Fibroblast of gingiva (primary cell): ENCODE measurements around the gene DPP3.
"Not testable (repeated sequence)": the region's sequence is repeated elsewhere in the genome, so short reads cannot be mapped to it uniquely, and the experiment has no call there.

ENCODE experiments used
- DNase-seq: peaks from one replicate; pipeline ENCODE4 v3.0.0-alpha.2; 2011; ENCODE audit warnings: low read depth

The DPP3 gene

DNA sequence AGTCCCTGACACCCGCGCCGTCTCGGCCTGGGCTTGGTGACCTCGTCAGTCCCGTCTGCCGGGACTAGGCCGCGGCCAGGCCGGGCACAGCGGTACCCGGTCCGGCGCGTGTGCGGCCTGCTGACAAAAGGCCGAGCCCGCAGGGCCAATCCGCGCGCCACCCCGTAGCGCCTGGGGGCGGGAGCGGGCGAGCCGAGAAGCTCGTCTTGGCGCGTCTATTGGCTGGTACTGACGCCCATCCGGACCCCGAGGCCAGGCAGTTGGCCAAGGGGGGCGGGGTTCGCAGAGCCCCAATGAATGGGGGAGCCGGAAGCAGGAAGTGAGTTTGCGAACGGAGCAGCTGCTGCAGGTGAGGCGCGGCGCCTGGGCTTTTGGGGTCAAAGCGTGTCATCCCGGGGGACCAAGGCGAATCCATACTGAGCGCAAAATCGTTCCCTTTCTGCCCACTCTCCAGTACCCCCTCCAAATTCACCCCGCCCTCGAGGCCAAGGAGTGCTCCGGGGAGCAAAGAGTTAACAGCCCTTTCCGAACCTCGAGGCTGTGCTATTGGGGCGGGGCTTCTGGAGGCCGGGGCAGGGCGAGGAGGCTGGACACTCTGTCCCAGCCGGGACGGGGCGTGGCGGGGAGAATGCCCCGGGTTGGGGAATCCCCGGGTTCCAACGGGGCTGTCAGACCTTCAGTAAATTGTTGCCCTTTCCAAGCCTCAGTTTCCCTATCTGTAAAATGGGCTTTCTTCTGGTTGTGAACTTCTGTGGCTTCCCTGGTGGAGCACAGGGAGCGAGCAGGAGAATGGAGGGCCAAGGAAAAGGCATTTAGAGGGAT is at the start of gene DPP3:
Gene DPP3 (plus strand): TSS at position 318 of the 822 bp plus-strand sequence. CDS start 1,767 bp downstream, outside the sequence.
- DNase-seq: peak; percentile 97

GRCh38 chr11:66431287-66431686 is 48.9 kb upstream of the DPP3 start:
- not testable (repeated sequence) for DNase-seq

- DNase-seq: not testable (repeated sequence)
Observed at GRCh38 chr11:66431871-66432329, 48.3 kb upstream of the DPP3 start.

- no peak for DNase-seq
Observed at GRCh38 chr11:66432597-66432996, 47.6 kb upstream of the DPP3 start.

DNA sequence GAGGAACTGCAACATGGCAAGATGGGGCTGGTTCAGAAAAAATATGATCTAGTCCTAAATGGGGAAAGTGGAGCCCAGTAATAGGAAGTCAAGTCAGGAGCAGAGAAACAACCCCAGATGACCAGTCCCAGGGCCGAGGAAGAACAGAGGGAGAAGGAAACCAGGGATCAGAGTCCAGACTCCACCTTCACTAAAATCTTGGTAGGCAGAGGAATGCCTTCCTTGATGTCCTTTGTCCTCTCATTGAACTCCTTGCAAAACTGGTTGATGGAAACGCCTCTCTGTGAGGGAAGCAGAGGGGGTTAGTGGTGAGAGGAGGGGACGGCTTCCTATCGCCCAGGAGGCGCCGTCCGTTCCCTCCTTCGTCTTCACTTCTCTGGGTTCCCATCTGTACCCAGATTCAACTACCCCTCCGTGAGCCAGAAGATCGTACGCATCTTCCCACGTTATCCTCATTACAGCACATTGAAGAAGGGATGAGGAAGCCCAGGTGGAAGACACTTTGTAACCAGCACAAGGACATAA is 42.2 kb upstream of the DPP3 start:
- no peak for DNase-seq

- DNase-seq: peak; percentile 89
Observed at GRCh38 chr11:66438504-66439466, 41.4 kb upstream of the DPP3 start, which contains the start of gene MRPL11. MRPL11 (minus strand) TSS chr11:66438848; CDS start chr11:66438754, 94 bp downstream.

GRCh38 chr11:66440101-66440939 is 39.9 kb upstream of the DPP3 start:
- not testable (repeated sequence) for DNase-seq

DNA sequence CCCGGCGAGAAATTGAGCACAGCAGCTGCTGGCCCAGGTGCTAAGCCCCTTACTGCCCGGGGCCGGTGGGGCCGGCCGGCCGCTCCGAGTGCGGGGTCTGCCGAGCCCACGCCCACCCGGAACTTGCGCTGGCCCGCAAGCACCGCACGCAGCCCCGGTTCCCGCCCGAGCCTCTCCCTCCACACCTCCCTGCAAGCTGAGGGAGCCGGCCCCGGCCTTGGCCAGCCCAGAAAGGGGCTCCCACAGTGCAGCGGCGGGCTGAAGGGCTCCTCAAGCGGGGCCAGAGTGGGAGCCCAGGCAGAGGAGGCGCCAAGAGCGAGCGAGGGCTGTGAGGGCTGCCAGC is 39.3 kb upstream of the DPP3 start:
- not testable (repeated sequence) for DNase-seq

DNA sequence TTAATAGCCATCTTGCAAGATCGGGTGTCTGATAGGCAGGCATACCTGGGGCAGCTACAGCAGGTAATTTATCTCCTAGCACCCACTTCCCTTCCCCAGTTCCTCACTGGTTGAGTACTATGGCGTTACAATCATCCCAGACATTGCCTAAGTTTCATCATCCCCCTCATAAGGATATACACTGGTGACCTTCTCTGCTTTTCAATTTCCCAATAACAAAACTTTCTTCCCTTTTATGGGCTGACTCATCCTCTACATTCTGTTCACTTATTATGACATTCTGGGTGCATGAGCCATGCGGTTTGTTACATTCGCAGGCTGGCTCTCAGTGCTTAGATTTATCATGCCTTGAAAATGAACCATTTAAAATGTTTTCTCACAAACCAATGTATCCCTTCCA is 36.6 kb upstream of the DPP3 start:
- DNase-seq: peak; percentile 82

- no peak for DNase-seq
Observed at GRCh38 chr11:66447012-66447411, 33.2 kb upstream of the DPP3 start.

DNA sequence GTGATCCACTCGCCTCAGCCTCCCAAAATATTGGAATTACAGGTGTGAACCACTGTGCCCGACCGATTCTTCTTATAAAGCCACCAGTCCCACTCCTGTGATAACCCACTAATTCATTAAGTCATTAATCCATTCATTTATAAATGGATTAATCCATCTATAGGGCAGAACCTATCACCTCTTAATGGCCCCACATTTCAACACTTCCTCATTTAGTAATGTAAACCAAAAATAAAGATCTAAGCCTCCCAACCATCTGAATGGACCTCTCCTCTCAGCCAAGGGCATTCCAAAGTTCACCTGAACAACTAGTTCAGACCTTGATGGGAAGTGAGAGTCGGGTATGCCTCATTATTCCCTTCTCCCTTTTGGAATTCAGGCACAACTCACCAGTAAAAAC is 31.7 kb upstream of the DPP3 start:
- no peak for DNase-seq

- DNase-seq: no peak
Observed at GRCh38 chr11:66450560-66450959, 29.7 kb upstream of the DPP3 start.

DNA sequence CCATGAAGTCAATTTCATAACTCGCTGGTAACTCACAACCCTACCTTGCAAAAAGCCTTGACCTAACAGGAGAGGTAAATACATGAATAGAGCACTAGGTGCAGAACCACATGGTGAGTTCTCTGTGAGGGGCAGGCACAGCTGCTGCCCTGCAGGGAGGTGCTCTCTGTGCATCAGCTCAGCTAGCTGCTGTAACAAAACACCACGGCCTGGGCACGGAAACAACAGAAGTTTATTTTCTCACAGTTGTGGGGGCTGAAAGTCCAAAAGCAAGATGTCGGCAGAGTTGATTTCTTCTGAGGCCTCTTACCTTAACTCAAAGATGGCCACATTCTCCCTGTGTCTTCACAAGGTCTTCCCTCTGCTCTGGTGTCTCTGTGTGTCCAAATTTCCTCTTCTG is 28.6 kb upstream of the DPP3 start:
- DNase-seq: no peak

GRCh38 chr11:66454247-66454646 is 26.0 kb upstream of the DPP3 start:
- DNase-seq: no peak

- DNase-seq: no peak
Observed at GRCh38 chr11:66454828-66455227, 25.4 kb upstream of the DPP3 start.

- DNase-seq: no peak
Observed at GRCh38 chr11:66457826-66458225, 22.4 kb upstream of the DPP3 start.

DNA sequence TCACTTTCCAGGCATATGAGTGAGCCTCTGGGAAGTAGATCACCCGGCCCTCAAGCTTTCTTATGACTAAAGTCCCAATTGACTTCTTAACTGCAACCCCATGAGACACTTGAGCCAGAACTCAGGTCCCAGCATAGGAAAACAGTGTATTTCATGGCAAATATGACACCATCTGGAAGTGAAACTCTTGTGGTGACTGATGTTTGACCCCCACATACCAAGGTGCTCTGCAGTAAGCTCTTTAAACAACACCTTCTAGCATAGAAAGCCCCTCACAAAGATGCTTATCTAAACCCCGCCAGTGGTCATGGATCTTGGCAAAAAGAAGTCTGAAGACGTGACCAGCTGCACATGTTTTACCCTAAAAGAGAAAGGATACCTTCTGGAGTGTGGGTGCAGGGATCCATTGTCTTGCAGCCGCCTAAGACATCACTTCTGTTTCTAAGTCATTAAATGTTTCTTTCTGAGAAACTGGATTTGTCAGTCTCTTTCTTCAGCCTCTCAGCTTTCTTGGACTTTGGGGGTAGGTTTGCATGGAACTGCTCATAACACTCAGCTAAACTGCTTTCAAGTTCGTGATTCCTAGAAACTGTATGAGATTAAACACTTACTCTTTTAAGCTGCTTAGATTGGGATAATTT is 21.0 kb upstream of the DPP3 start:
- no peak for DNase-seq

- no peak for DNase-seq
Observed at GRCh38 chr11:66462010-66462409, 18.2 kb upstream of the DPP3 start.

GRCh38 chr11:66462911-66463310 is 17.3 kb upstream of the DPP3 start:
- DNase-seq: no peak

- DNase-seq: not testable (repeated sequence)
Observed at GRCh38 chr11:66464116-66464515, 16.1 kb upstream of the DPP3 start.

GRCh38 chr11:66464916-66465315 is 15.3 kb upstream of the DPP3 start:
- DNase-seq: no peak
